ENCODE data around the gene SLC8B1.

DNA sequence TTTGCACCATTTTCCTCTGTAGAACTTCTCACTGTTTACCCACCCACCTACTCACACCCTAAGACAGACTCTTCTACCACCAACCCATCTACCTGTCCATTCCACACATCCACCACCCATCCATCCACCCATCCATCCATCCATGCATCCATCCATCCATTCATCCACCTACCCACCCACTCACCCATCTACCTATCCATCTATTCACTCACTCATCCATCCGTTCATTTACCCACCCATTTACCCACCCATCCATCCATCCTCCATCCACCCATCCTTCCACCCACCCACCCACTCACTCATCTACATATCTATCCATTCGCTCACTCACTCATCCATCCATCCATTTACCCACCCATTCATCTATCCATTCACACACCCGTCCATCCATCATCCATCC, 38.5 kb upstream of the SLC8B1 start:
- TF ChIP-seq POLR2A (IDR thresholded peaks at IDR 0.05; ENCODE audit: low read length) (no peak), GATA1 (IDR thresholded peaks at IDR 0.05; ENCODE audit: low read depth, low read length) (no peak)
